AG04449 (cell line): ENCODE data around the gene PTGES3L.
"Not testable (repeated sequence)": the region's sequence is repeated elsewhere in the genome, so short reads cannot be mapped to it uniquely, and the experiment has no call there.

Source experiments
- CTCF ChIA-PET: fragments of 350-600 bp; formaldehyde crosslinking; extraction: SDS; loops from one replicate; lab custom pipeline; 2021; ENCODE audit warnings: antibody characterized with exemption; lab: Yijun Ruan, JAX
- POLR2A ChIA-PET: fragments of 400-600, 350-600 bp; formaldehyde crosslinking; extraction: SDS; loops from one replicate; lab custom pipeline; 2020; ENCODE audit warnings: antibody characterized with exemption, inconsistent platforms; lab: Yijun Ruan, JAX
- DNase-seq: peaks from one replicate; pipeline ENCODE4 v3.0.0-alpha.2; 2010; ENCODE audit warnings: low read depth, low spot score
- H3K4me3 ChIP-seq: 2 replicates; pipeline ENCODE4 v1.5.1; 2011; ENCODE audit warnings: low read depth, mild to moderate bottlenecking, control low read depth, low read length
- TF ChIP-seq, protein P1 (sequence below): IDR thresholded peaks from one replicate; pipeline ENCODE4 v1.5.1; 2011; ENCODE audit warnings: mild to moderate bottlenecking, moderate library complexity, low read length, control low read depth, inconsistent platforms; ENCODE audit not compliant: insufficient read depth; ENCODE audit errors: missing control alignments

PTGES3L gene

DNA sequence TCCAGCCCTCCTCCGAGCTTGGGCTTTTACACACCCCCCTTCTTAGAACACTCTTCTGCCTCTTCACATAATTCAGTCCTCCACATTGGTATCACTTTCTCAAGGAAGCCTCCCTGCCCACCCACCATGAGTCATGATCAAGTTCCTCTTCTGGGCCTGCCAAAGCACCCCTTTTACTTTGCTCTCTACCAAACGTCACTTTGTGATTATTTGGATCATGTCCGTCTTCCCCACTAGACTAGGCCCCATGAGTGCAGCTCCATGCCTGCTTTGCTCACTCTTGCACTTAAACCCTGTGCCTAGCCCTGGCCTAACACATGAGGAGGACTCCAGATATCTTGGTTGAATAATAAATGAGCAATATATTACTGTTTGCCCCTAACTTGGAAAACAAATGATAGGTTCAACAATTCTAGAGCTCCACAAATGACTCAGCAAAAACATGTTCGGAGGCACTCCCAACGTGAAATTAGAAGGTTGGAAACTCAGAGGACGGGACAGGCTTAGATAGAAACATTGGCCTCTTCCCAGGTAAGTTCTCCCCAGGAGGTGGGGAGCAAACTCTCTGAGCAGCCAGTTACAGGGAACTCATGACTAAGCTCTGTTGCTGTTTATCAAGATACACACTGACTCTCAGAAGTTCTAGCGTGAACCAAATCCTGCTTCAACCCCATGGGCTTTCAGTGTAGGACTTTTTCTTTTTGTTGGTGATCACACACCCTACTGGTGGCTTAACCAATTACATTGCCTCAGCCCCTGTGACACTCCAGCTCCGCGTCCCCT is 51.0 kb downstream of the PTGES3L start:
- DNase-seq, result peak; percentile 28
- TF ChIP-seq, protein P1, sequence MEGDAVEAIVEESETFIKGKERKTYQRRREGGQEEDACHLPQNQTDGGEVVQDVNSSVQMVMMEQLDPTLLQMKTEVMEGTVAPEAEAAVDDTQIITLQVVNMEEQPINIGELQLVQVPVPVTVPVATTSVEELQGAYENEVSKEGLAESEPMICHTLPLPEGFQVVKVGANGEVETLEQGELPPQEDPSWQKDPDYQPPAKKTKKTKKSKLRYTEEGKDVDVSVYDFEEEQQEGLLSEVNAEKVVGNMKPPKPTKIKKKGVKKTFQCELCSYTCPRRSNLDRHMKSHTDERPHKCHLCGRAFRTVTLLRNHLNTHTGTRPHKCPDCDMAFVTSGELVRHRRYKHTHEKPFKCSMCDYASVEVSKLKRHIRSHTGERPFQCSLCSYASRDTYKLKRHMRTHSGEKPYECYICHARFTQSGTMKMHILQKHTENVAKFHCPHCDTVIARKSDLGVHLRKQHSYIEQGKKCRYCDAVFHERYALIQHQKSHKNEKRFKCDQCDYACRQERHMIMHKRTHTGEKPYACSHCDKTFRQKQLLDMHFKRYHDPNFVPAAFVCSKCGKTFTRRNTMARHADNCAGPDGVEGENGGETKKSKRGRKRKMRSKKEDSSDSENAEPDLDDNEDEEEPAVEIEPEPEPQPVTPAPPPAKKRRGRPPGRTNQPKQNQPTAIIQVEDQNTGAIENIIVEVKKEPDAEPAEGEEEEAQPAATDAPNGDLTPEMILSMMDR, result peak; percentile 41
- POLR2A ChIA-PET, result interaction anchor here (0.6 to 1.2 kb wide), 2 partner anchors 86 to 756 kb away, joined by 4 to 5 read pairs; no protein-coding TSS in a partner anchor
- H3K4me3 ChIP-seq, result no peak overlapping the region
- CTCF ChIA-PET, result interaction anchor here (0.7 to 5.6 kb wide), 25 partner anchors 8 to 350 kb away, joined by 3 to 84 read pairs (median 4); partner anchors contain the start of genes AOC2, BECN1 and RPL27

DNA sequence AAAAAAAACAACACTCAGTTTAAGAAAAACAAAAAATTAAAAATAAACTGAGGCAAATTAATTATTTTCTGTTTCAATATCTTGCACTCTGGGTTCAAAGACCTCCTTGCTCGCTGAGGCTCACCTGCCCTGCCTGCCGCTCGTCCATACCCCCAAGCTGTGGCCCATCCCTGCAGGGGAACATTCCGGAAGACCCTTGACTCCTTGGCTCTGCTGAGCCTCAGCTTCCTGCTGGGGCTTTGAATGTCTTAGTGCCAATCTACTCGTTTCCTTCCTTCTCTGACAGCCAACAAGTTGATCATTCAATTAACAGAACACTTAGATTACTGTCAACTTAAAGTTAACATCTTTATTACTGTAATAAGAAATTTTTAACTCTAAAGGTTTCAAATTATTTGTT is 55.0 kb downstream of the PTGES3L start:
- H3K4me3 ChIP-seq, result no peak overlapping the region
- CTCF ChIA-PET, result interaction anchor here (0.8 kb wide), 1 partner anchor 14 kb away, joined by 3 read pairs; no protein-coding TSS in a partner anchor
- TF ChIP-seq, protein P1, result no peak
- no peak for DNase-seq
- POLR2A ChIA-PET, result no interaction called here

DNA sequence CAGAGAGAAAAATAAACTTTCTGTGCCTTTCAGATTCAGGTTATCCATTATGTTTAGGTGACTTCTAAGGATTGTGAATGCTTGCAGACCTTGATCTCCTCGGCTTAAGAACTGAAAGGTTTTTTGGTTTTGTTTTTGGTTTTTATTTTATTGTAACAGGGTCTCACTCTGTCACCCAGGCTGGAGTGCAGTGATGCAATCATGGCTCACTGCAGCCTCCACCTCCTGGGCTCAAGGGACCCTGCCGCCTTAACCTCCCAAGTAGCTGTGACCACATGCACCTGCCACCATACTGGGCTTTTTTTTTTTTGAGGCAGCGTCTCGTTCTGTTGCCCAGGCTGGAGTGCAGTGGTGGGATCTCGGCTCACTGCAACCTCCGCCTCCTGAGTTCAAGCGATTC is 56.4 kb downstream of the PTGES3L start:
- DNase-seq, H3K4me3 ChIP-seq, POLR2A ChIA-PET: not testable (repeated sequence)
- CTCF ChIA-PET, result interaction anchor here (0.8 to 1.7 kb wide), 2 partner anchors 33 to 99 kb away, joined by 3 to 4 read pairs; partner anchors contain the start of gene BECN1

DNA sequence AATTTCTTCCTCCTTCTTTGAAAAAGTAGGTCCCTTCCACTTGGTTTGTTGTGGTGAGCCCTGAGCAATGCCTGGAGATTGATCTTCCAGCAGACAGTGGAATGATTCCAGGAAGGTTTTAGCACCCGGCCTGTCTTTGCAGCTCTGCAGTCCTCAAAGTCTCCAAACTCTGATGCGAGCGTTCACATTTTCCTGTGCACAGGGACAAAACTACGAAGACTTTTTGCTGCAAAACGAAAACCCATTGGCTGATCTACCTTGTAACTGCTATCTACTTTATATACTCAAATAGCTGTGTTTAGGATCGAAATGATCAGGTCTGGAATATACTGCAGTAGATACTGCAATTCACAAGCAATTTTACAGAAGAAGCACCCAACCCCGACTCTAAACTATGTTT is 57.6 kb downstream of the PTGES3L start:
- POLR2A ChIA-PET, result no interaction called here
- CTCF ChIA-PET, result interaction anchor here (1.2 to 1.7 kb wide), 2 partner anchors 80 to 98 kb away, joined by 3 to 4 read pairs; partner anchors contain the start of gene BECN1
- no peak for DNase-seq
- TF ChIP-seq, protein P1, result no peak
- H3K4me3 ChIP-seq, result no peak overlapping the region

DNA sequence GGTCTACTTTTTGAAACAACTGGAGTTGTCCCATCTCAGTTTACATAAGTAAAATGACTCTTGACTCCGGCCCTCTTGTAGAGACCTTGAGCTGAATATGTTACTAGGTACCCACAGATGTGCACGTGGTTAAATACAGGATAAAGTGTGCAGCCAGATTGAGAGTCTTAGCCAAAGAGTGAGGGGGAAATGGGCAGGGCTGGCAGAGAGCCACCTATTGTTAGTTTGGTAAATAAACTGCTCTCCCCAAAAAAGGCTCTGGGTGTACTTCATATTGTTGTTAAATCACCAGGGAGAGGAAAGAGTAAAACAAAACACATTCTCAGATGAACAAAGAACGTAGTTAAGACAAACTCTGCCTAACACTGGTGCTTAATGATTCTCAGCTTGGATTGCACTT is 59.0 kb downstream of the PTGES3L start:
- ChIA-PET POLR2A (no interaction called here), CTCF (interaction anchor here (1.0 to 2.0 kb wide), 5 partner anchors 8 to 97 kb away, joined by 3 to 10 read pairs (median 5); partner anchors contain the start of gene BECN1)
- TF ChIP-seq, protein P1, result no peak
- no peak for DNase-seq
- H3K4me3 ChIP-seq, result no peak overlapping the region

DNA sequence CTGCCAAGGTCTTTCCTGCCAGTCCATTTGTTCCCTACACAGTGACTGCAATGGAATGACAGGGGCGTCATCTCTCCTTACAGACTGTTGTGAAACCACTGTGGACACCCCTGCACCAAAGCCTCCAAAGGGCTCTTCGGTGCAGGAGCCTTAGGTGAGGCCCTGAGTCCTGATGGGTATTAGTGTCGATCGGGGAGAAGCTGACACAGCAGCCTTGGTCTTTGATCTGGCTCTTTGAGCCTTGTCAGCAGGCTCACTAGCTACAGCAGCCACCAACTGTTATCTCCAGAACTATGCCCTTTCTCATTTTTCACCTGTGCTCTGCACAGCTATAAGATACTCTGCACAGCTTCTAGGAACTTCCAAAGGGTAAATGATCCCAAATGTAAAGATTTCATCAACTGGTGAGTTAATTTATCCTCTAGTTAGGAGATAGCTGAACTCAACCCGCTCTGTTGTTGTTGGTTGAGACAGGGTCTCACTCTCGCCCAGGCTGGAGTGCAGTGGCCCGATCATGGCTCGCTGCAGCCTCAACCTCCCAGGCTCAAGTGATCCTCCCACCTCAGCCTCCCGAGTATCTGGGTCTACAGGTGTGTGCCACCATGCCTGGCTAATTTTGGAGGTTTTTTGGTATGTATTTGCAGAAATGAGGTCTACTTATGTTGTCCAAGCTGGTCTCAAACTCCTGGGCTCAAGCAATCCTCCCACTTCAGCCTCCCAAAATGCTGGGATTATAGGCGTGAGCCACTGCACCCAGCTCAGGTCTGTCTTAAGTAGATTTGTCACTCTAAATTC is 59.6 kb downstream of the PTGES3L start:
- no peak overlapping the region for H3K4me3 ChIP-seq

DNA sequence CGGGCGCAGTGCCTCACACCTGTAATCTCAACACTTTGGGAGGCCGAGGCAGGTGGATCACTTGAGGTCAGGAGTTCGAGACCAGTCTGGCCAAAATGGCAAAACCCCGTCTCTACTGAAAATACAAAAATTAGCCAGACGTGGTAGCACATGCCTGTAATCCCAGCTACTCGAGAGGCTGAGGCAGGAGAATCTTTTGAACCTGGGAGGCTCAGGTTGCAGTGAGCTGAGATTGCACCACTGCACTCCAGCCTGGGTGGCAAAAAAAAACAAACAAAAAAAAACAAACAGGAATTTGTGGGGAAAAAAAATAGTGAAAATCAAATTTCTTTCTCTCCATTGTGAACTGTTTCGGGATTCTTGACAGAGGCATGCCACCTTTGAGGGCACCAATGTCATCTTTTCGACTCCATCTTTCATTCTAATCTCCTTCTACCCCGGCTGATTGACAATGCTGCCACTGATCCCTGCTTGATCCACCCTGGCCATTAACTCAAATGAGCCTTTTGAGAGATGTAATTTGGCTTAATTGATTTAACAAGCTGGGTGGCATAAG is 60.3 kb downstream of the PTGES3L start:
- CTCF ChIA-PET, result interaction anchor here (0.8 to 2.0 kb wide), 7 partner anchors 9 to 95 kb away, joined by 3 to 10 read pairs (median 5); partner anchors contain the start of gene BECN1
- H3K4me3 ChIP-seq, POLR2A ChIA-PET, DNase-seq: not testable (repeated sequence)

More for the DNA sequence above, 59.6 kb downstream of the PTGES3L start:
- no peak for DNase-seq
- ChIA-PET POLR2A (no interaction called here), CTCF (interaction anchor here (1.0 to 2.0 kb wide), 5 partner anchors 9 to 96 kb away, joined by 3 to 10 read pairs (median 5); partner anchors contain the start of gene BECN1)
- TF ChIP-seq, protein P1, result no peak
